Suprapubic skin (tissue), 4 donors: ENCODE data around the gene MTTP. TPM values are rescaled to one million over a fixed set of nuclear protein-coding genes. Genes with fewer than 3 reads are reported as not detected.

Experiments used
- DNase-seq, 2 donors: peaks; one replicate each; pipeline ENCODE4 v3.0.0-alpha.2; 2019; ENCODE audit warnings: low spot score in 2 of 2
- H3K27ac ChIP-seq: fragments of 200-600 bp; sonication (generic); one replicate; pipeline ENCODE4 v1.5.1; 2019
- H3K27me3 ChIP-seq: fragments of 200-600 bp; sonication (generic); one replicate; pipeline ENCODE4 v1.5.1; 2019
- H3K36me3 ChIP-seq: fragments of 200-600 bp; sonication (generic); one replicate; pipeline ENCODE4 v1.5.1; 2019
- H3K4me1 ChIP-seq: fragments of 200-600 bp; sonication (generic); one replicate; pipeline ENCODE4 v1.5.1; 2019
- H3K4me3 ChIP-seq: fragments of 200-600 bp; sonication (generic); one replicate; pipeline ENCODE4 v1.5.1; 2019; ENCODE audit warnings: mild to moderate bottlenecking
- H3K9me3 ChIP-seq: fragments of 200-600 bp; sonication (generic); one replicate; pipeline ENCODE4 v1.5.1; 2019
- CTCF ChIP-seq, 2 donors: fragments of 200-600 bp in 1 of 2; fragments of 450-650 bp in 1 of 2; sonication (generic) in 1 of 2; IDR thresholded peaks; one replicate each; pipeline ENCODE4 v1.5.1; 2016 to 2019; ENCODE audit warnings: antibody characterized with exemption in 2 of 2, mild to moderate bottlenecking in 1 of 2, moderate library complexity in 1 of 2
- EP300 ChIP-seq: sonication (generic); formaldehyde crosslinking; IDR thresholded peaks from one replicate; pipeline ENCODE4 v1.6.1; 2017; ENCODE audit warnings: antibody characterized with exemption
- POLR2A ChIP-seq, 2 donors: fragments of 450-650 bp; IDR thresholded peaks; one replicate each; pipeline ENCODE4 v1.6.1; 2017; ENCODE audit warnings: antibody characterized with exemption in 2 of 2, mild to moderate bottlenecking in 2 of 2, moderate library complexity in 2 of 2
- POLR2AphosphoS5 ChIP-seq, 3 donors: sonication (generic); formaldehyde crosslinking; IDR thresholded peaks; one replicate each; pipeline ENCODE4 v1.6.1; 2017; ENCODE audit warnings: antibody characterized with exemption in 3 of 3
- WGBS: methylation state at CpG from one replicate; pipeline ENCODE4 v1.1.5; 2018; 5-methylcytosine and 5-hydroxymethylcytosine counted together
- total RNA-seq, 4 donors: library from RNA; depleted of rRNA; stranded (reverse); fragments of >200 nt; gene quantifications; one replicate each; pipeline ENCODE4 v1.1.0, GENCODE V29; 2016

MTTP gene
- total RNA-seq, 4 donors from 2014 or later, result 0.97 to 1.6 (median 1.3) TPM; not detected in 1

DNA sequence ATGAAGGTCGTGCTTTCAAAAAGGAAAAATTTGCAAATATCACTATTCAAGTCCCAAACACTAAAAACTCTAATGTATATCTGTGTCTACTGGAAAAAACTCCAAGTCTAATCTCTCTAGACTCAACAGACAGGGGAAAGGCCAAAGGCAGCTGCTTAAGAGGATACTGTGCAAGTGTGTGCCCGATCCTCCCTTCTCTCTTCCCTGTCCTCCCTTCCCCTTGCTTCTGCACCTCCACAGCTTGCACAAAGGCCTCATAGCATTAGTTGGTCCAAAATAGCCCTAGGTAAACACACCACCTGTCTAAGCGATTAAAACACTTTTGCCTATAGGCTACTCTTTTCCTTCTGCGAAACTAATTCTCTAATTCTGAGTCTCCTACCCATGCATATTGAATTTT, 72.4 kb downstream of the MTTP start:
- WGBS, result 77% methylated on average over 4 of the region's 4 CpGs
- Histone ChIP-seq H3K9me3 (no peaks in the 10 kb centered on the region), H3K36me3 (no peaks in the 10 kb centered on the region), H3K27me3 (peaks cover 2% of the 10 kb centered on the region), H3K27ac (no peak overlapping the region), H3K4me3 (no peak overlapping the region), H3K4me1 (no peaks in the 10 kb centered on the region)
- no peak for TF ChIP-seq EP300
- TF ChIP-seq POLR2AphosphoS5 (IDR thresholded peaks at IDR 0.05), result no peak
- TF ChIP-seq POLR2A (IDR thresholded peaks at IDR 0.05), result no peak
- no peak for TF ChIP-seq CTCF (IDR thresholded peaks at IDR 0.05)
- no peak for DNase-seq

- H3K4me1 ChIP-seq, result no peaks in the 10 kb centered on the region
- H3K9me3 ChIP-seq, result no peaks in the 10 kb centered on the region
- H3K36me3 ChIP-seq, result no peaks in the 10 kb centered on the region
- H3K27me3 ChIP-seq, result peaks cover 2% of the 10 kb centered on the region
- no peak for DNase-seq
- no peak overlapping the region for H3K27ac ChIP-seq
- H3K4me3 ChIP-seq, result no peak overlapping the region
- no peak for TF ChIP-seq CTCF (IDR thresholded peaks at IDR 0.05)
- no peak for TF ChIP-seq POLR2A (IDR thresholded peaks at IDR 0.05)
- TF ChIP-seq POLR2AphosphoS5 (IDR thresholded peaks at IDR 0.05), result no peak
- TF ChIP-seq EP300, result no peak
- 76% methylated on average over 1 of the region's 1 CpG for WGBS
Measured at GRCh38 chr4:99648321-99648720, 73.7 kb downstream of the MTTP start.

GRCh38 chr4:99649208-99649607, 74.6 kb downstream of the MTTP start:
- Histone ChIP-seq H3K4me1 (no peaks in the 10 kb centered on the region), H3K27ac (no peak overlapping the region), H3K27me3 (peaks cover 2% of the 10 kb centered on the region), H3K9me3 (no peaks in the 10 kb centered on the region), H3K36me3 (no peaks in the 10 kb centered on the region), H3K4me3 (no peak overlapping the region)
- WGBS, result 88% methylated on average over 6 of the region's 9 CpGs
- no peak for DNase-seq
- no peak for TF ChIP-seq CTCF (IDR thresholded peaks at IDR 0.05)
- TF ChIP-seq EP300, result no peak
- TF ChIP-seq POLR2AphosphoS5 (IDR thresholded peaks at IDR 0.05), result no peak
- TF ChIP-seq POLR2A (IDR thresholded peaks at IDR 0.05), result no peak

- no peak overlapping the region for H3K27ac ChIP-seq
- TF ChIP-seq POLR2A (IDR thresholded peaks at IDR 0.05), result no peak
- TF ChIP-seq EP300, result no peak
- no peak for TF ChIP-seq POLR2AphosphoS5 (IDR thresholded peaks at IDR 0.05)
- no peak for TF ChIP-seq CTCF (IDR thresholded peaks at IDR 0.05)
- 90% methylated on average over 10 of the region's 10 CpGs for WGBS
- no peaks in the 10 kb centered on the region for H3K9me3 ChIP-seq
- no peaks in the 10 kb centered on the region for H3K4me1 ChIP-seq
- no peak for DNase-seq
- H3K4me3 ChIP-seq, result no peak overlapping the region
- no peaks in the 10 kb centered on the region for H3K36me3 ChIP-seq
- H3K27me3 ChIP-seq, result peaks cover 2% of the 10 kb centered on the region
Measured at GRCh38 chr4:99649778-99650177, 75.2 kb downstream of the MTTP start.

- 93% methylated on average over 14 of the region's 18 CpGs for WGBS
- TF ChIP-seq EP300 (no peak), POLR2AphosphoS5 (IDR thresholded peaks at IDR 0.05) (no peak), POLR2A (IDR thresholded peaks at IDR 0.05) (no peak), CTCF (IDR thresholded peaks at IDR 0.05) (no peak)
- Histone ChIP-seq H3K27me3 (peaks cover 2% of the 10 kb centered on the region), H3K9me3 (no peaks in the 10 kb centered on the region), H3K4me1 (peaks cover 5% of the 10 kb centered on the region), H3K27ac (no peak overlapping the region), H3K36me3 (no peaks in the 10 kb centered on the region), H3K4me3 (no peak overlapping the region)
- DNase-seq, result no peak
Measured at GRCh38 chr4:99651016-99651769, 76.6 kb downstream of the MTTP start.
